ENCODE measurements around the gene TWF2.

TWF2 gene

GRCh38 chr3:52182196-52182595 lies 56.8 kb downstream of the TWF2 start:
- no peak for DNase-seq (ENCODE audit: low read depth in 2 of 2)

GRCh38 chr3:52181543-52181942 lies 57.4 kb downstream of the TWF2 start:
- DNase-seq (ENCODE audit: low read depth in 2 of 2): no peak

Measured in stimulated activated CD4-positive, alpha-beta T cell treated with anti-CD3 and anti-CD28 coated beads, Interleukin-1b, Interleukin-23, amount 100 ng/mL, for 4 hours (primary cell).